Neural progenitor cell (in vitro differentiated cells): ENCODE measurements around the gene RPTOR. TPM values are rescaled to one million over a fixed set of nuclear protein-coding genes. Genes with fewer than 3 reads are reported as not detected.
A peak's percentile ranks its signal among the peaks of the same experiment; 100 is the strongest.

Experiments
- DNase-seq: peaks from one replicate; pipeline ENCODE4 v3.0.0-alpha.2; 2016; ENCODE audit warnings: low spot score
- H2AFZ ChIP-seq: fragments of 200-600 bp; sonication (generic); replicated peaks from 2 replicates; pipeline ENCODE4 v1.6.1; 2016; ENCODE audit warnings: antibody characterized with exemption
- H3F3A ChIP-seq: fragments of 200-600 bp; sonication (generic); 2 replicates; pipeline ENCODE4 v1.6.1; 2016; ENCODE audit warnings: antibody characterized with exemption, low read depth
- H3K27ac ChIP-seq: fragments of 200-600 bp; sonication (generic); 2 replicates; pipeline ENCODE4 v1.5.1; 2016; ENCODE audit warnings: mild to moderate bottlenecking
- H3K27me3 ChIP-seq: fragments of 200-600 bp; sonication (generic); 2 replicates; pipeline ENCODE4 v1.6.1; 2016; ENCODE audit warnings: mild to moderate bottlenecking, moderate library complexity
- H3K36me3 ChIP-seq: fragments of 200-600 bp; sonication (generic); 2 replicates; pipeline ENCODE4 v1.5.1; 2016
- H3K4me1 ChIP-seq: fragments of 200-600 bp; sonication (generic); 2 replicates; pipeline ENCODE4 v1.6.1; 2016; ENCODE audit warnings: mixed run types
- H3K4me2 ChIP-seq: fragments of 200-600 bp; sonication (generic); 2 replicates; pipeline ENCODE4 v1.6.1; 2016
- H3K4me3 ChIP-seq: fragments of 200-600 bp; sonication (generic); 2 replicates; pipeline ENCODE4 v1.5.1; 2016
- H3K79me2 ChIP-seq: fragments of 200-600 bp; sonication (generic); 2 replicates; pipeline ENCODE4 v1.6.1; 2016; ENCODE audit warnings: low read depth
- H3K9ac ChIP-seq: fragments of 200-600 bp; sonication (generic); 2 replicates; pipeline ENCODE4 v1.6.1; 2016
- H3K9me3 ChIP-seq: fragments of 200-600 bp; sonication (generic); 2 replicates; pipeline ENCODE4 v1.5.1; 2016; ENCODE audit warnings: low read depth
- H4K20me1 ChIP-seq: fragments of 200-600 bp; sonication (generic); 2 replicates; pipeline ENCODE4 v1.6.1; 2016; ENCODE audit warnings: low read depth
- H3K27ac Mint-ChIP-seq: 3 replicates; pipeline ENCODE4 v1.8.0; 2021; ENCODE audit warnings: mixed read lengths
- H3K27me3 Mint-ChIP-seq: 2 replicates; pipeline ENCODE4 v1.8.0; 2022; ENCODE audit warnings: low read depth, mild to moderate bottlenecking, inconsistent platforms, moderate library complexity, mixed read lengths; ENCODE audit not compliant: insufficient read depth
- H3K36me3 Mint-ChIP-seq: 3 replicates; pipeline ENCODE4 v1.8.0; 2021; ENCODE audit warnings: mixed read lengths
- H3K4me1 Mint-ChIP-seq: 3 replicates; pipeline ENCODE4 v1.8.0; 2021; ENCODE audit warnings: mixed read lengths
- H3K4me3 Mint-ChIP-seq: 3 replicates; pipeline ENCODE4 v1.8.0; 2021; ENCODE audit warnings: mild to moderate bottlenecking, moderate library complexity, mixed read lengths
- H3K9me3 Mint-ChIP-seq: 3 replicates; pipeline ENCODE4 v1.8.0; 2020; ENCODE audit warnings: mixed read lengths
- EZH2 ChIP-seq: fragments of 200-600 bp; sonication (generic); IDR thresholded peaks from 2 replicates; pipeline ENCODE4 v1.6.1; 2017; ENCODE audit warnings: antibody characterized with exemption, mild to moderate bottlenecking, moderate library complexity
- EZH2phosphoT487 ChIP-seq: fragments of 200-600 bp; sonication (generic); IDR thresholded peaks from 2 replicates; pipeline ENCODE4 v1.6.1; 2017; ENCODE audit warnings: antibody characterized with exemption
- total RNA-seq: library from RNA; depleted of rRNA; stranded (reverse); fragments of >200 nt; gene quantifications from 2 replicates; pipeline ENCODE4 v1.2.3, GENCODE V29; 2015; ENCODE audit warnings: low replicate concordance
- TF ChIP-seq, protein P1 (sequence below): fragments of 200-600 bp; sonication (generic); IDR thresholded peaks from 2 replicates; pipeline ENCODE4 v1.5.1; 2017; ENCODE audit warnings: antibody characterized with exemption, mild to moderate bottlenecking

RPTOR gene
- total RNA-seq, 1 donor from 2014 or later = 7.4 TPM

DNA sequence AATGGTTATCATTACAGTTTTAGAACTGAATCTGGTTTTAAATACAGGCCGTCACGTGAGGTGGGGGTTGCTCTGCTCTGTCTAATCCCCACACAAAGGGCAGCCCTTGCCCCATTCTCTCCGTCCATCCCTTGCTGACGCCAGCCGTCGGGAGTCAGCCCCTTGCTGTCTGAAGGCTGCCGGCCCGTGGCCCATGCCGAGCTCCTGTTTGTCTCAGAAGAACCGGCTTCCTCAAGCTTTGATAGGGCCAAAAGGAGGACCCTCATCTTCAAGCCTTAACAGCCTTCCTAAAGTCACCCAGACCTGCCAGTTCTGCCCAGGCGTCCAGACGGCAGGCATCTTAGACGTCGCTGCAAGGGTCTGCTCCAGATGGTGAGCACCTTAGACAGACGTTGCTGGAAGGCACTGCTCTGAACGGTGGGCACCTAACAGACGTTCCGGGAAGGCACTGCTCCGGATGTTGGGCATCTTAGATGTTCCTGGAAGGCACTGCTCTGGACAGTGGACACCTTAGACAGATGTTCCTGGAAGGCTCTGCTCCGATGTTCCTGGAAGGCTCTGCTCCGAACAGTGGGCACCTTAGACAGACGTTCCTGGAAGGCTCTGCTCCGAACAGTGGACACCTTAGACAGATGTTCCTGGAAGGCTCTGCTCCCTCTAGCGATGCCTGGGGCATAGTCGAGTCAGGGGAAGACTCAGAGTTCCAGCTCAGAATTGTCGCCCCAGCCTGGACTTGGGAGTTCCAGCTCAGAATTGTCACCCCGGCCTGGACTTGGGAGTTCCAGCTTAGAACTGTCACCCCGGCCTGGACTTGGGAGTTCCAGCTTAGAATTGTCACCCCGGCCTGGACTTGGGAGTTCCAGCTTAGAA lies 411.9 kb downstream of the RPTOR start:
- Mint-ChIP-seq H3K27me3 (peaks cover 6% of the 10 kb centered on the region), H3K4me1 (peaks cover 12% of the 10 kb centered on the region), H3K9me3 (peaks cover 4% of the 10 kb centered on the region), H3K36me3 (peaks cover 10% of the 10 kb centered on the region), H3K27ac (peak overlapping the region; percentile 76), H3K4me3 (no peak overlapping the region)
- peak overlapping the region; percentile 68 for H2AFZ ChIP-seq
- H3K36me3 ChIP-seq = peaks cover 5% of the 10 kb centered on the region
- TF ChIP-seq, protein P1, sequence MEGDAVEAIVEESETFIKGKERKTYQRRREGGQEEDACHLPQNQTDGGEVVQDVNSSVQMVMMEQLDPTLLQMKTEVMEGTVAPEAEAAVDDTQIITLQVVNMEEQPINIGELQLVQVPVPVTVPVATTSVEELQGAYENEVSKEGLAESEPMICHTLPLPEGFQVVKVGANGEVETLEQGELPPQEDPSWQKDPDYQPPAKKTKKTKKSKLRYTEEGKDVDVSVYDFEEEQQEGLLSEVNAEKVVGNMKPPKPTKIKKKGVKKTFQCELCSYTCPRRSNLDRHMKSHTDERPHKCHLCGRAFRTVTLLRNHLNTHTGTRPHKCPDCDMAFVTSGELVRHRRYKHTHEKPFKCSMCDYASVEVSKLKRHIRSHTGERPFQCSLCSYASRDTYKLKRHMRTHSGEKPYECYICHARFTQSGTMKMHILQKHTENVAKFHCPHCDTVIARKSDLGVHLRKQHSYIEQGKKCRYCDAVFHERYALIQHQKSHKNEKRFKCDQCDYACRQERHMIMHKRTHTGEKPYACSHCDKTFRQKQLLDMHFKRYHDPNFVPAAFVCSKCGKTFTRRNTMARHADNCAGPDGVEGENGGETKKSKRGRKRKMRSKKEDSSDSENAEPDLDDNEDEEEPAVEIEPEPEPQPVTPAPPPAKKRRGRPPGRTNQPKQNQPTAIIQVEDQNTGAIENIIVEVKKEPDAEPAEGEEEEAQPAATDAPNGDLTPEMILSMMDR = no peak
- no peak for TF ChIP-seq EZH2phosphoT487
- no peak for TF ChIP-seq EZH2
- peak overlapping the region; percentile 55 for H3K4me2 ChIP-seq
- peak; percentile 87 for DNase-seq
- no peaks in the 10 kb centered on the region for H3K9me3 ChIP-seq
- H3K27me3 ChIP-seq = no peaks in the 10 kb centered on the region
- H4K20me1 ChIP-seq = no peaks in the 10 kb centered on the region
- peaks cover 20% of the 10 kb centered on the region for H3K4me1 ChIP-seq
- no peak overlapping the region for H3K9ac ChIP-seq
- H3K79me2 ChIP-seq = no peaks in the 10 kb centered on the region
- peaks cover 18% of the 10 kb centered on the region for H3F3A ChIP-seq
- H3K27ac ChIP-seq = no peak overlapping the region
- H3K4me3 ChIP-seq = no peak overlapping the region

DNA sequence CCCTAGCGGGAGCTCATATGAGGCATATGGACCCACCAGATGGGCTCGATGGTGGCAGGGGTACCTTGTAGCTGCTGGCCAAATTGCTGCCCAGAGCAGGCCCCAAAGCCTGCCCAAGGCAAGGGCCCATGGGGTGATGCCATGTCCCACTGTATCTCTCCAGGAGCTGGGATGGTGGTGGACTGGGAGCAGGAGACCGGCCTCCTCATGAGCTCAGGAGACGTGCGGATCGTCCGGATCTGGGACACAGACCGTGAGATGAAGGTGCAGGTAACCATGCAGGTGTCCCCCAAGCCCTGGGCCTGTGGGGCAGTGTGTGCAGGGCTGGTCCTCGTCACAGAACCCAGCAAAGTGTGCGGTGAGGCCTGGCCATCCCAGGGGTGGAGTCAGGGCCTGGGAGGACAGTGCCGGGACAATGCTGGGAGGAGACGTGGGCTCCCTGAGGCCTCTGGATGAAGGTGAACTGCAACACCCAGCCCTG lies 412.9 kb downstream of the RPTOR start:
- Histone ChIP-seq H3K27ac (no peak overlapping the region), H4K20me1 (no peaks in the 10 kb centered on the region), H3K9me3 (no peaks in the 10 kb centered on the region), H2AFZ (no peak overlapping the region), H3K4me2 (no peak overlapping the region), H3K4me1 (peaks cover 20% of the 10 kb centered on the region), H3K27me3 (no peaks in the 10 kb centered on the region), H3K36me3 (peaks cover 5% of the 10 kb centered on the region), H3K79me2 (no peaks in the 10 kb centered on the region), H3K9ac (no peak overlapping the region), H3F3A (peaks cover 18% of the 10 kb centered on the region), H3K4me3 (no peak overlapping the region)
- no peak for DNase-seq
- no peak overlapping the region for H3K27ac Mint-ChIP-seq
- TF ChIP-seq EZH2 (no peak), EZH2phosphoT487 (no peak)
- TF ChIP-seq, protein P1 = no peak
- peaks cover 8% of the 10 kb centered on the region for H3K36me3 Mint-ChIP-seq
- peaks cover 4% of the 10 kb centered on the region for H3K9me3 Mint-ChIP-seq
- no peak overlapping the region for H3K4me3 Mint-ChIP-seq
- peaks cover 6% of the 10 kb centered on the region for H3K27me3 Mint-ChIP-seq
- H3K4me1 Mint-ChIP-seq = peaks cover 17% of the 10 kb centered on the region

DNA sequence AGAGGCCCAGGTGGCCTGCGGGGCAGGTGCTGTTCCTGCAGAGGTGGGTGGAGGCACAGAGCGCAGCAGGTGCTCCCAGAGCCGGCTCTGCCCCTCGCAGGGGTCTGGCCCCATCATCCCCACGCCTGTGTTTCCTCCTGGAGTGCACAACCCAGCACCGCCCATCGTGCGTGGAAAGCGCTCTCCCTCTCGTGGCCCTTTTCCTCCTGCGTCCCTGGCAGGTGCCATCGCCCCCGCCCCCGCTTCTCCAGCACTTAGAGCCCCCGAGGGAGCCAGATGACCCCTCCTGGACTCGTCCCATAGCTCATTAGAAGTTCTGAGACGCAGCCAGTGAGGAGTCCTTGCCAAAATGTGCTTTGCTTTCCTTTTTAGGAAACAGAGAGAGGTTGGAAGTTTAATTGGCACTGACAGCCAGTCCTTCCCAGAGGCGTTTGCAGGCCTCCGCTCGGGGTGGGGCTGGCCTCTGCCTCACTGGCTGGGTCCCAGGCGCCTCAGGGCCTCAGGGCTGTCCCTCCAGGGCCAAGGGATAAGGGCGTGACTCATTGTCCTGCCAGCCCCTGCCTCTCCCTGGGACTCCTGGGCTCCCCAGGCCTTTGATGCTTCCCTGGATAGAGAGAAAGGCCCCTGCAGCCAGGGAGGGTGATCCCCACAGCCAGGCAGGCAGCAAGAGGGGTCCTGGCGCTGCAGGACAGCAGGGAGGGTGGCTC lies 414.8 kb downstream of the RPTOR start:
- H3K4me1 ChIP-seq = peaks cover 28% of the 10 kb centered on the region
- no peak overlapping the region for H2AFZ ChIP-seq
- peaks cover 5% of the 10 kb centered on the region for H3K36me3 ChIP-seq
- Mint-ChIP-seq H3K27me3 (peaks cover 5% of the 10 kb centered on the region), H3K4me1 (peaks cover 21% of the 10 kb centered on the region), H3K36me3 (peaks cover 9% of the 10 kb centered on the region), H3K9me3 (peaks cover 4% of the 10 kb centered on the region), H3K4me3 (no peak overlapping the region), H3K27ac (peak overlapping the region; percentile 37)
- no peaks in the 10 kb centered on the region for H4K20me1 ChIP-seq
- no peak overlapping the region for H3K27ac ChIP-seq
- no peak for TF ChIP-seq EZH2phosphoT487
- TF ChIP-seq EZH2 = no peak
- TF ChIP-seq, protein P1 = no peak
- H3K27me3 ChIP-seq = no peaks in the 10 kb centered on the region
- H3K79me2 ChIP-seq = no peaks in the 10 kb centered on the region
- no peak overlapping the region for H3K4me3 ChIP-seq
- H3F3A ChIP-seq = peaks cover 18% of the 10 kb centered on the region
- H3K9me3 ChIP-seq = no peaks in the 10 kb centered on the region
- no peak overlapping the region for H3K9ac ChIP-seq
- H3K4me2 ChIP-seq = no peak overlapping the region
- no peak for DNase-seq
